Suprapubic skin (tissue), 4 donors: ENCODE data around the gene TNFRSF25.

ENCODE experiments used
- EP300 ChIP-seq: sonication (generic); formaldehyde crosslinking; IDR thresholded peaks from one replicate; pipeline ENCODE4 v1.6.1; 2017; ENCODE audit warnings: antibody characterized with exemption
- POLR2A ChIP-seq, 2 donors: fragments of 450-650 bp; IDR thresholded peaks; one replicate each; pipeline ENCODE4 v1.6.1; 2017; ENCODE audit warnings: antibody characterized with exemption in 2 of 2, mild to moderate bottlenecking in 2 of 2, moderate library complexity in 2 of 2
- POLR2AphosphoS5 ChIP-seq, 3 donors: sonication (generic); formaldehyde crosslinking; IDR thresholded peaks; one replicate each; pipeline ENCODE4 v1.6.1; 2017; ENCODE audit warnings: antibody characterized with exemption in 3 of 3
- TF ChIP-seq, protein P1 (sequence below), 2 donors: fragments of 200-600 bp in 1 of 2; fragments of 450-650 bp in 1 of 2; sonication (generic) in 1 of 2; IDR thresholded peaks; one replicate each; pipeline ENCODE4 v1.5.1; 2016 to 2019; ENCODE audit warnings: antibody characterized with exemption in 2 of 2, mild to moderate bottlenecking in 1 of 2, moderate library complexity in 1 of 2

- TF ChIP-seq, protein P1, sequence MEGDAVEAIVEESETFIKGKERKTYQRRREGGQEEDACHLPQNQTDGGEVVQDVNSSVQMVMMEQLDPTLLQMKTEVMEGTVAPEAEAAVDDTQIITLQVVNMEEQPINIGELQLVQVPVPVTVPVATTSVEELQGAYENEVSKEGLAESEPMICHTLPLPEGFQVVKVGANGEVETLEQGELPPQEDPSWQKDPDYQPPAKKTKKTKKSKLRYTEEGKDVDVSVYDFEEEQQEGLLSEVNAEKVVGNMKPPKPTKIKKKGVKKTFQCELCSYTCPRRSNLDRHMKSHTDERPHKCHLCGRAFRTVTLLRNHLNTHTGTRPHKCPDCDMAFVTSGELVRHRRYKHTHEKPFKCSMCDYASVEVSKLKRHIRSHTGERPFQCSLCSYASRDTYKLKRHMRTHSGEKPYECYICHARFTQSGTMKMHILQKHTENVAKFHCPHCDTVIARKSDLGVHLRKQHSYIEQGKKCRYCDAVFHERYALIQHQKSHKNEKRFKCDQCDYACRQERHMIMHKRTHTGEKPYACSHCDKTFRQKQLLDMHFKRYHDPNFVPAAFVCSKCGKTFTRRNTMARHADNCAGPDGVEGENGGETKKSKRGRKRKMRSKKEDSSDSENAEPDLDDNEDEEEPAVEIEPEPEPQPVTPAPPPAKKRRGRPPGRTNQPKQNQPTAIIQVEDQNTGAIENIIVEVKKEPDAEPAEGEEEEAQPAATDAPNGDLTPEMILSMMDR (IDR thresholded peaks at IDR 0.05): no peak
- TF ChIP-seq POLR2A (IDR thresholded peaks at IDR 0.05): no peak
- no peak for TF ChIP-seq EP300
- no peak for TF ChIP-seq POLR2AphosphoS5 (IDR thresholded peaks at IDR 0.05)
Observed at GRCh38 chr1:6446665-6447015, 19.3 kb downstream of the TNFRSF25 start.
